ENCODE data around the gene APEH.

DNA sequence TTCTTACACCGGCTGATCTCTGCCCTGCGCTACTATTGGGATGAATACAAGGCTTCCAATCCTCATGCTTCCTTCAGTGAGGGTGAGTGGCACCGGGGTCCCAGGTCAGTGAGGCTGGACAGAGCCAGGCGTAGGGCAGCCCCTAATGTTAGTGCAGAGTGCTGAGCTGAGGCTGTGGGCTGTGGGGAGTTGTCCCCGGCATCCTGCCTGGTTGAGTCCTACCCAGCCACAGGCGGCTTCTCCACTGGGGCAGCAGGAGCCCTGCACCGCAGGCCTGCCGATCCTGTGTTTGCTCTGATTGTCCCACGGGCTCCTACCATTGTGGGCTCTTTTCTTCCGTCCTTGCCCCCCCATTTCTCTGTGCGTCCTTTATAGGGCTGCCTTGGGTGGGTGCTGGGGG is 28.5 kb downstream of the APEH start:
- no peak for TF ChIP-seq POLR2A (IDR thresholded peaks at IDR 0.05; ENCODE audit: borderline replicate concordance, extremely low read depth, insufficient read depth, insufficient read length)
- no peak for TF ChIP-seq SP1 (IDR thresholded peaks at IDR 0.05; ENCODE audit: low read depth)
- TF ChIP-seq, protein P1, sequence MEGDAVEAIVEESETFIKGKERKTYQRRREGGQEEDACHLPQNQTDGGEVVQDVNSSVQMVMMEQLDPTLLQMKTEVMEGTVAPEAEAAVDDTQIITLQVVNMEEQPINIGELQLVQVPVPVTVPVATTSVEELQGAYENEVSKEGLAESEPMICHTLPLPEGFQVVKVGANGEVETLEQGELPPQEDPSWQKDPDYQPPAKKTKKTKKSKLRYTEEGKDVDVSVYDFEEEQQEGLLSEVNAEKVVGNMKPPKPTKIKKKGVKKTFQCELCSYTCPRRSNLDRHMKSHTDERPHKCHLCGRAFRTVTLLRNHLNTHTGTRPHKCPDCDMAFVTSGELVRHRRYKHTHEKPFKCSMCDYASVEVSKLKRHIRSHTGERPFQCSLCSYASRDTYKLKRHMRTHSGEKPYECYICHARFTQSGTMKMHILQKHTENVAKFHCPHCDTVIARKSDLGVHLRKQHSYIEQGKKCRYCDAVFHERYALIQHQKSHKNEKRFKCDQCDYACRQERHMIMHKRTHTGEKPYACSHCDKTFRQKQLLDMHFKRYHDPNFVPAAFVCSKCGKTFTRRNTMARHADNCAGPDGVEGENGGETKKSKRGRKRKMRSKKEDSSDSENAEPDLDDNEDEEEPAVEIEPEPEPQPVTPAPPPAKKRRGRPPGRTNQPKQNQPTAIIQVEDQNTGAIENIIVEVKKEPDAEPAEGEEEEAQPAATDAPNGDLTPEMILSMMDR (IDR thresholded peaks at IDR 0.05 in 2 of 3, conservative IDR thresholded peaks at IDR 0.05 in 1 of 3; ENCODE audit: borderline replicate concordance in 1 of 3, insufficient read depth in 1 of 3, low read depth in 2 of 3, low read length in 2 of 3): no peak
- no peak for TF ChIP-seq EZH2 (IDR thresholded peaks at IDR 0.05)
- TF ChIP-seq, protein P2, sequence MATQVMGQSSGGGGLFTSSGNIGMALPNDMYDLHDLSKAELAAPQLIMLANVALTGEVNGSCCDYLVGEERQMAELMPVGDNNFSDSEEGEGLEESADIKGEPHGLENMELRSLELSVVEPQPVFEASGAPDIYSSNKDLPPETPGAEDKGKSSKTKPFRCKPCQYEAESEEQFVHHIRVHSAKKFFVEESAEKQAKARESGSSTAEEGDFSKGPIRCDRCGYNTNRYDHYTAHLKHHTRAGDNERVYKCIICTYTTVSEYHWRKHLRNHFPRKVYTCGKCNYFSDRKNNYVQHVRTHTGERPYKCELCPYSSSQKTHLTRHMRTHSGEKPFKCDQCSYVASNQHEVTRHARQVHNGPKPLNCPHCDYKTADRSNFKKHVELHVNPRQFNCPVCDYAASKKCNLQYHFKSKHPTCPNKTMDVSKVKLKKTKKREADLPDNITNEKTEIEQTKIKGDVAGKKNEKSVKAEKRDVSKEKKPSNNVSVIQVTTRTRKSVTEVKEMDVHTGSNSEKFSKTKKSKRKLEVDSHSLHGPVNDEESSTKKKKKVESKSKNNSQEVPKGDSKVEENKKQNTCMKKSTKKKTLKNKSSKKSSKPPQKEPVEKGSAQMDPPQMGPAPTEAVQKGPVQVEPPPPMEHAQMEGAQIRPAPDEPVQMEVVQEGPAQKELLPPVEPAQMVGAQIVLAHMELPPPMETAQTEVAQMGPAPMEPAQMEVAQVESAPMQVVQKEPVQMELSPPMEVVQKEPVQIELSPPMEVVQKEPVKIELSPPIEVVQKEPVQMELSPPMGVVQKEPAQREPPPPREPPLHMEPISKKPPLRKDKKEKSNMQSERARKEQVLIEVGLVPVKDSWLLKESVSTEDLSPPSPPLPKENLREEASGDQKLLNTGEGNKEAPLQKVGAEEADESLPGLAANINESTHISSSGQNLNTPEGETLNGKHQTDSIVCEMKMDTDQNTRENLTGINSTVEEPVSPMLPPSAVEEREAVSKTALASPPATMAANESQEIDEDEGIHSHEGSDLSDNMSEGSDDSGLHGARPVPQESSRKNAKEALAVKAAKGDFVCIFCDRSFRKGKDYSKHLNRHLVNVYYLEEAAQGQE (IDR thresholded peaks at IDR 0.05; ENCODE audit: low read depth): no peak

Measured in HCT116 (cell line).